IMR-90 (cell line): ENCODE results near the gene RBP2.

Experiments
- MAFK ChIP-seq: IDR thresholded peaks from 2 replicates; pipeline ENCODE4 v1.6.1; 2012; ENCODE audit warnings: low read depth, low read length, improper control_type of control experiment
- POLR2A ChIP-seq: IDR thresholded peaks from 2 replicates; pipeline ENCODE4 v1.6.1; 2012; ENCODE audit warnings: mild to moderate bottlenecking, low read depth, low read length
- TF ChIP-seq, protein P1 (sequence below): conservative IDR thresholded peaks from 2 replicates; pipeline ENCODE4 v1.5.1; 2012; ENCODE audit warnings: mild to moderate bottlenecking, low read depth, low read length, improper control_type of control experiment

DNA sequence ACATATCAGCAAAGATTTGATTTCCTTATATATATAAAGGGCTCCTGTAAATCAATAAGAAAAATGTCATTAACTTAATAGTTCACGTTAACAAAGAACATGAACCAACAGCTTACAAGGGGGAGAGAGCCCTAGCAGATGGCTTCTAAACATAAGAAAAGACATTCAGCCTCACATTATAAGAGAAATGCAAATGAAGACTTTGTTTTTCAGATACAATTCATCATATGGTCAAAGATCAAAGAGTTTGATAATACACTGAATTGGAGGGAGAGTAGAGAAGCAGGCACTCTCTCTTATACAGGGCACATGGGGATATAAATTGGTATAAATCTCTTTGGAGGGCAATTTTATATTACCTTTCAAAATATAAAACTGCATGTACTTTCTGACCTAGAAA, 21.1 kb downstream of the RBP2 start:
- TF ChIP-seq, protein P1, sequence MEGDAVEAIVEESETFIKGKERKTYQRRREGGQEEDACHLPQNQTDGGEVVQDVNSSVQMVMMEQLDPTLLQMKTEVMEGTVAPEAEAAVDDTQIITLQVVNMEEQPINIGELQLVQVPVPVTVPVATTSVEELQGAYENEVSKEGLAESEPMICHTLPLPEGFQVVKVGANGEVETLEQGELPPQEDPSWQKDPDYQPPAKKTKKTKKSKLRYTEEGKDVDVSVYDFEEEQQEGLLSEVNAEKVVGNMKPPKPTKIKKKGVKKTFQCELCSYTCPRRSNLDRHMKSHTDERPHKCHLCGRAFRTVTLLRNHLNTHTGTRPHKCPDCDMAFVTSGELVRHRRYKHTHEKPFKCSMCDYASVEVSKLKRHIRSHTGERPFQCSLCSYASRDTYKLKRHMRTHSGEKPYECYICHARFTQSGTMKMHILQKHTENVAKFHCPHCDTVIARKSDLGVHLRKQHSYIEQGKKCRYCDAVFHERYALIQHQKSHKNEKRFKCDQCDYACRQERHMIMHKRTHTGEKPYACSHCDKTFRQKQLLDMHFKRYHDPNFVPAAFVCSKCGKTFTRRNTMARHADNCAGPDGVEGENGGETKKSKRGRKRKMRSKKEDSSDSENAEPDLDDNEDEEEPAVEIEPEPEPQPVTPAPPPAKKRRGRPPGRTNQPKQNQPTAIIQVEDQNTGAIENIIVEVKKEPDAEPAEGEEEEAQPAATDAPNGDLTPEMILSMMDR: no peak
- TF ChIP-seq POLR2A (no peak), MAFK (no peak)
